ENCODE data around the gene PRPF6. TPM values are rescaled to one million over a fixed set of nuclear protein-coding genes. Genes with fewer than 3 reads are reported as not detected.

PRPF6 gene
- total and polyA plus RNA-seq, 2 of the 13 experiments (the other 11 are each of a cell fraction or from before 2014, with no cell fraction given), result 63.7 to 101 TPM

- TF ChIP-seq ZBTB33 (CRISPR knock-in tag; IDR thresholded peaks at IDR 0.05) (peak; percentile 39), TFAP4 (IDR thresholded peaks at IDR 0.05; ENCODE audit: borderline replicate concordance, low read depth) (no peak), ZNF10 (CRISPR knock-in tag; IDR thresholded peaks at IDR 0.05; ENCODE audit: borderline replicate concordance, low read depth) (no peak), THAP9 (CRISPR knock-in tag; IDR thresholded peaks at IDR 0.05; ENCODE audit: borderline replicate concordance) (no peak), RBFOX2 (IDR thresholded peaks at IDR 0.05; ENCODE audit: low read depth, low read length) (peak; percentile 62), LBX2 (CRISPR knock-in tag; IDR thresholded peaks at IDR 0.05; ENCODE audit: borderline replicate concordance) (no peak), PRDM4 (CRISPR knock-in tag; IDR thresholded peaks at IDR 0.05; ENCODE audit: borderline replicate concordance) (no peak), ZNF788 (CRISPR knock-in tag; IDR thresholded peaks at IDR 0.05; ENCODE audit: borderline replicate concordance) (no peak), KDM5B (CRISPR knock-in tag; IDR thresholded peaks at IDR 0.05; ENCODE audit: borderline replicate concordance) (0 out of 2 replicates have a peak, but pooled peaks have one; percentile 10), MYNN (CRISPR knock-in tag; IDR thresholded peaks at IDR 0.05; ENCODE audit: low read depth) (no peak), ATM (IDR thresholded peaks at IDR 0.05; ENCODE audit: borderline replicate concordance) (no peak), MYPOP (CRISPR knock-in tag; IDR thresholded peaks at IDR 0.05) (no peak), JDP2 (CRISPR knock-in tag; IDR thresholded peaks at IDR 0.05; ENCODE audit: borderline replicate concordance) (no peak), ZBTB44 (CRISPR knock-in tag; IDR thresholded peaks at IDR 0.05) (no peak)
Measured at GRCh38 chr20:63962426-63963347, 18.2 kb upstream of the PRPF6 start (continued).

Measured in HepG2 (cell line).